NCI-H187 treated with DMSO at 0.1 percent for 48 hours (cell line): ENCODE results near the gene COL7A1.
"Not testable (repeated sequence)": the region's sequence is repeated elsewhere in the genome, so short reads cannot be mapped to it uniquely, and the experiment has no call there.

ENCODE experiments used
- DNase-seq: peaks from one replicate; lab custom pipeline; 2025; lab: John Stamatoyannopoulos, UW

The COL7A1 gene

GRCh38 chr3:48543271-48543866 lies 51.8 kb downstream of the COL7A1 start:
- DNase-seq = no peak

DNA sequence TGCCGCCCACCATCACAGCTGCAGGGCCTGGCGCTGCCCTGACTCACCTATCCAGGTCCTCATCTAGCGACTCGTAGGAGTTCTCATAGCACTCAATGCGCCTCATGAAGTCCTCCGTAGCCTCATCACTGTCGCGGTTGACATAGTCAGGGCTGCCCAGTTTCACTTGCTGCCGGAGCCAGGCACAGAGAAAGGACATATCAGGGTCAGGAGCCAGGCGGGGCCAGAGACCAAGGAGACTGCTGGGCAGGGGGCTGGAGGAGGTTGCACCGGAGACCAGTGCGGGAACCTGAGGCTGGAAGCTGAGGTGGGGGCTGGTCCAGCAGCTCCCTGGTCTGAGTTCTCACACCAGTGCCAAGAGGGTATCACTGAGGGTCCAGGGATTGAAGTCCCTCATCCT lies 56.7 kb downstream of the COL7A1 start:
- DNase-seq = no peak

- no peak for DNase-seq
Observed at GRCh38 chr3:48536785-48537184, 58.3 kb downstream of the COL7A1 start.

DNA sequence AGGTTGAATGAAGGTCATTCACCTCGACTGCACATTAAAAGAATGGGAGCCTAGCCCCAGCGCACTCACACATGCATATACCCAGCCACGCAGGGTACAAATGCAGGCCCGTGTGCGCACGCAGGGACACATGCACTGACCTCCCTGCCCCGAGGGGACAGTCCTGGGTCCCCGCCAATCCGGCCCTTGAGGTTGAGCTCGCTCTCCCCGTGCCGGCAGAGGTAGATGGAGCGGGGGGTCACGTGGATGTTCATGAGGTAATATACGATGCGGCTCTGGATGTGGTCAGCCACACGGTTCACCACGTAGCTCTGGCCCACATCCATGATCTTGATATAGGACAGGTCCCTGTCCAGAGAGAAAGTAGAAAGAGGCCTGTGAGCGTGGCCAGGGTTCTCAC lies 59.0 kb downstream of the COL7A1 start:
- no peak for DNase-seq

- no peak for DNase-seq
Observed at GRCh38 chr3:48535578-48535977, 59.6 kb downstream of the COL7A1 start.

GRCh38 chr3:48532977-48533337 lies 62.2 kb downstream of the COL7A1 start:
- no peak for DNase-seq

DNA sequence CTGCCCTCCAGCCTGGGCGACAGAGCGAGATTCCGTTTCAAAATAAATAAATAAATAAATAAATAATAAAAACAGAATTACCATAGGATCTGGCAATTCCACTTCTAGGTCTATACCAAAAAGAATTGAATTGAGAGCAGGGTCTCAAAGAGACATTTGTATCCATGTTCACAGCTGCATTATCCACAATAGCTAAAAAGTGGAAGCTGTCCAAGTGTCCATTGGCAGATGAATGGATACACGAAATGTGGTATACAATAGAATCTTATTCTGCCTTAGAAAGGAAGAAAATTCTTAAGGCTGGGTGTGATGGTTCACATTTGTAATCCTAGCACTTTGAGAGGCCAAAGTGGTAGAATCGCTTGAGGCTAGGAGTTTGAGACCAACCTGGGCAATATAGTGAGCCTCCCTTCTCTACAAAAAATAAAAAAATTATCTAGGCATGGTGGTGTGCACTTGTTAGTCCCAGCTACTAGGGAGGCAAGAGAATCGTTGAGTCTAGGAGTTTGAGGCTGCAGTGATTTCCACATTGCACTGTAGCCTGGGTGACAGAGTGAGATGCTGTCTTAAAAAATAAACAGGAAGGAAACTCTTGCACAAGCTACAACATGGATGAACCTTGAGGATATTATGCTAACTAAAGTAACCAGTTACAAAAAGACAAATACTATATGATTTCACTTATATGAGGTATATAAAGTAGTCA lies 62.7 kb downstream of the COL7A1 start:
- no peak for DNase-seq

DNA sequence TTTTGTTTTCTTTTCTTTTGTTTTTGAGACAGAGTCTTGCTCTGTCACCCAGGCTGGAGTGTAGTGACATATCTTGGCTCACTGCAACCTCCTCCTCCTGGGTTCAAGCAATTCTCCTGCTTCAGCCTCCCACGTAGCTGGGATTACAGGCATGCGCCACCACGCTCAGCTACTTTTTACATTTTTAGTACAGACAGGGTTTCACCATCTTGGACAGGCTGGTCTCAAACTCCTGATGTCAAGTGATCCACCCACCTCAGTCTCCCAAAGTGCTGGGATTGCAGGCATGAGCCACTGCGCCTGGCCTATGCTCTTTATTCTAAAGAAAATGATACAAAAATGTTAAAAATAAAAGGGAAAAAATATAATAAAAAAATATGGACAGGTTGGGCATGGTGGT lies 64.4 kb downstream of the COL7A1 start:
- DNase-seq = not testable (repeated sequence)

- no peak for DNase-seq
Observed at GRCh38 chr3:48528754-48529153, 66.4 kb downstream of the COL7A1 start.

DNA sequence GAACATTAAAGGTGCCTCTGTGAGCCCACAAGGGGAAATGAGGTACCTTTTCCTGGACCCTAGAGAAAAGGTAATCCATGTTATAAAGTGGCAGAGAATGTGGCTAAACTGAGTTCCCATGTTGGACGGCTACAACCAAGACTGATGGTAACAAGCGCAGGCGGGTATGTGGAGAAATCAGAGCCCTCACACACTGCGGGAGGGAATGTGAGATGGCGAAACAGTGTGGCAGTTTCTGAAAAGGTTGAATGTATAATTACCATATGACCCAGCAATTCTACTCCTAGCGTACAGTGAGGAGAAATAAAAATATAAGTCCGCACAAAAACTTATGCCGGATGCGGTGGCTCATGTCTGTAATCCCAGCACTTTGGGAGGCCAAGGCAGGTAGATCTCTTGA lies 67.1 kb downstream of the COL7A1 start:
- no peak for DNase-seq

- DNase-seq = no peak
Observed at GRCh38 chr3:48524970-48525369, 70.2 kb downstream of the COL7A1 start.

GRCh38 chr3:48521635-48522034 lies 73.5 kb downstream of the COL7A1 start:
- no peak for DNase-seq

GRCh38 chr3:48519277-48519643 lies 75.9 kb downstream of the COL7A1 start:
- no peak for DNase-seq

DNA sequence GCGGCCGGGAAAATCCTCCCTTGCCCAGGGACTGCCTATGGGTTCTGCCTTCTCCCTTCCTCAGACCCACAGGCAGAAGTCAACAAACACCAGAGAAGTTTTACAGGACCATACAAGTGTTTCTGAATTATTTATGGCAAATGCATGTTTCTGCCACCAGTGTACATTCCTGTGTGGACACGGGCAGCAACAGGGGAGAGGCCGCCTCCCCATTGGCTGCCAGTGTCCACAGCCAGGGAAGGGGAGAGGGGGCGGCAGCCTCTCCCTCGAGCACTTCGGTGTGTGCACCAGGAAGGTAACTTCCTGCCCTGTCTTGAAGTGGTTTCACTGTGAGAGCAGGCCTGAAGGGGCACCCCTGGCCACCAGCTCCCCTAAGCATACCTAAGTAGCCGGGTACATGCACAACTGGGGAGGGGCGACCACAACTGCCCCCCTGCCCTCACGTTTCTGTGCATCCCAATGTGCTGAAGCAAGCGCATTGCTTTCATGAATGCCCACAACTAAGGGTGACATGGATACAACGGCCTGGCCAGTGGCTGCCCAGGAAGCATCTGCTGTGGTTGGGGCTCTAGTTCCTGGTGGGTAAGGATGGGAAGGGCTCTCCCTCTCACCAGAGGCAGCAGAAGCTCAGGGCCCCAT lies 76.4 kb downstream of the COL7A1 start:
- DNase-seq = no peak

GRCh38 chr3:48518069-48518468 lies 77.1 kb downstream of the COL7A1 start:
- DNase-seq = no peak

GRCh38 chr3:48516571-48516970 lies 78.6 kb downstream of the COL7A1 start:
- DNase-seq = no peak

GRCh38 chr3:48514431-48515227 lies 80.5 kb downstream of the COL7A1 start:
- no peak for DNase-seq
